HepG2 (cell line): ENCODE results near the gene LRRTM3. TPM values are rescaled to one million over a fixed set of nuclear protein-coding genes. Genes with fewer than 3 reads are reported as not detected.

Experiments
- ATAC-seq: fragments of 200-7000 bp; cut with Tn5 transposase; 3 replicates; pipeline ENCODE4 v1.9.1; 2020; ENCODE audit warnings: mild to moderate bottlenecking, moderate library complexity
- BruUV-seq: library from RNA; stranded (reverse); fragments of 400-500 nt; replicated peaks from 2 replicates; lab custom pipeline; 2021; lab: Mats Ljungman, UMichigan
- CTCF ChIA-PET: fragments of 300-600 bp; formaldehyde crosslinking; extraction: SDS; loops from one replicate; lab custom pipeline; 2021; ENCODE audit warnings: low total read pairs, inconsistent platforms, low intra/inter-chr PET ratio; lab: Yijun Ruan, JAX
- POLR2A ChIA-PET: fragments of 350-600 bp; sonication (Branson Sonifier 250); formaldehyde crosslinking; loops from one replicate; lab custom pipeline; 2020; ENCODE audit warnings: antibody characterized with exemption, inconsistent platforms; lab: Yijun Ruan, JAX
- DNase-seq: peaks from one replicate; pipeline ENCODE4 v3.0.0-alpha.2; 2015; ENCODE audit warnings: low spot score
- FAIRE-seq: peaks from 3 replicates; lab custom pipeline; 2011; peaks lifted over from hg19 to GRCh38; lab: Jason Lieb, UNC
- H2AFZ ChIP-seq: one replicate; pipeline ENCODE4 v1.6.1; 2011; ENCODE audit warnings: low read length, inconsistent platforms
- H3K27ac ChIP-seq: fragments of 300-600 bp; 3 replicates; pipeline ENCODE4 v1.8.0; 2011; ENCODE audit warnings: mixed run types, mild to moderate bottlenecking, mixed read lengths, low read length, inconsistent platforms; ENCODE audit not compliant: insufficient read depth; ENCODE audit errors: extremely low read length
- H3K27me3 ChIP-seq, 2 experiments: fragments of 200-600 bp in 1 of 2; 2 replicates in 1 of 2; 3 replicates in 1 of 2; pipeline versions ENCODE4 v1.6.0 to v1.8.0; 2011; ENCODE audit warnings: low read length in 2 of 2, mild to moderate bottlenecking in 2 of 2, moderate library complexity in 2 of 2, inconsistent platforms in 1 of 2; ENCODE audit not compliant: insufficient read depth in 2 of 2, control insufficient read depth in 1 of 2
- H3K36me3 ChIP-seq, 2 experiments: fragments of 200-600 bp in 1 of 2; replicated peaks in 1 of 2; 2 replicates in 1 of 2; 3 replicates in 1 of 2; pipeline versions ENCODE4 v1.5.1 to v1.8.0; 2011; ENCODE audit warnings: low read length in 2 of 2, inconsistent platforms in 1 of 2; ENCODE audit not compliant: insufficient read depth in 2 of 2, control insufficient read depth in 1 of 2
- H3K4me1 ChIP-seq: 2 replicates; pipeline ENCODE4 v1.5.1; 2012; ENCODE audit warnings: low read length, inconsistent platforms; ENCODE audit not compliant: insufficient read depth
- H3K4me2 ChIP-seq: 2 replicates; pipeline ENCODE4 v1.6.0; 2011; ENCODE audit warnings: low read depth, low read length, inconsistent platforms
- H3K4me3 ChIP-seq, 3 experiments: fragments of 200-600 bp in 1 of 3; sonication (generic), shearing (Covaris generic) in 1 of 3; replicated peaks in 1 of 3; 2 replicates each; pipeline ENCODE4 v1.5.1; 2011 to 2016; ENCODE audit warnings: low read length in 3 of 3, inconsistent platforms in 2 of 3, low read depth in 2 of 3, mild to moderate bottlenecking in 2 of 3, control low read depth in 1 of 3, mixed read lengths in 1 of 3; ENCODE audit not compliant: insufficient read depth in 1 of 3
- H3K79me2 ChIP-seq: one replicate; pipeline ENCODE4 v1.6.1; 2011; ENCODE audit warnings: low read length, inconsistent platforms; ENCODE audit not compliant: insufficient read depth
- H3K9ac ChIP-seq: 2 replicates; pipeline ENCODE4 v1.6.0; 2011; ENCODE audit warnings: mild to moderate bottlenecking, low read depth, low read length, inconsistent platforms; ENCODE audit not compliant: insufficient read depth
- H3K9me3 ChIP-seq: 2 replicates; pipeline ENCODE4 v1.5.1; 2012; ENCODE audit warnings: mild to moderate bottlenecking, low read length
- H4K20me1 ChIP-seq: 2 replicates; pipeline ENCODE4 v1.6.0; 2011; ENCODE audit warnings: inconsistent platforms, mild to moderate bottlenecking, low read length, moderate library complexity; ENCODE audit not compliant: insufficient read depth
- MBNL3 ChIP-seq: fragments of 250-450 bp; sonication (Bioruptor Pico); conservative IDR thresholded peaks from 2 replicates; pipeline ENCODE4 v1.8.0; 2022; ENCODE audit warnings: mild to moderate bottlenecking, inconsistent platforms
- TCF7L2 ChIP-seq: IDR thresholded peaks from 2 replicates; pipeline ENCODE4 v1.6.1; 2011; ENCODE audit warnings: mild to moderate bottlenecking, low read depth, low read length, moderate library complexity
- ZNF12 ChIP-seq: sonication (generic); formaldehyde crosslinking; IDR thresholded peaks from 2 replicates; pipeline ENCODE4 v1.5.0; 2020; ENCODE audit warnings: missing genetic modification reagents
- ZNF326 ChIP-seq: sonication (generic); formaldehyde crosslinking; IDR thresholded peaks from 2 replicates; pipeline ENCODE4 v1.4.0; 2020; ENCODE audit warnings: missing genetic modification reagents, borderline replicate concordance
- ZNF773 ChIP-seq: sonication (generic); formaldehyde crosslinking; IDR thresholded peaks from 2 replicates; pipeline ENCODE4 v1.4.0; 2020; ENCODE audit warnings: missing genetic modification reagents, borderline replicate concordance
- WGBS: methylation state at CpG from one replicate; pipeline ENCODE4 v1.1.6; 2017; ENCODE audit warnings: low lambda C conversion rate; 5-methylcytosine and 5-hydroxymethylcytosine counted together
- in situ Hi-C: cut with HindIII; loops from 2 replicates; pipeline ENCODE4 v1.10.0; 2017; ENCODE audit warnings: low pct_unique_long_range_greater_than_20kb; ENCODE audit not compliant: extremely low pct_ligation_motif_present
- intact Hi-C: fragments of 100-400 bp; cut with micrococcal nuclease; formaldehyde crosslinking; loops from one replicate; pipeline ENCODE4 v1.10.0; 2022; ENCODE audit not compliant: unreplicated experiment
- polyA plus RNA-seq, 8 experiments: library from polyadenylated mRNA; depleted of rRNA in 3 of 8; stranded (reverse) in 7 of 8; unstranded in 1 of 8; fragments of >200 nt; fragmentation: Illumina TruSeq in 4 of 8; extraction: Trizol in 4 of 8; gene quantifications; 2 replicates each; pipeline versions ENCODE4 v1.2.1 to v1.2.3, GENCODE V29; 2011 to 2016; ENCODE audit warnings: low read depth in 4 of 8, missing spikeins in 1 of 8, mixed read lengths in 1 of 8; ENCODE audit not compliant: insufficient read depth in 1 of 8
- total RNA-seq, 5 experiments: library from RNA; depleted of rRNA; stranded (reverse); fragments of >200 nt; fragmentation: Illumina TruSeq; extraction: Trizol; gene quantifications; 2 replicates each; pipeline ENCODE4 v1.2.3, GENCODE V29; 2016; ENCODE audit warnings: low read depth in 1 of 5
- TF ChIP-seq, protein P1 (sequence below): sonication (generic); formaldehyde crosslinking; IDR thresholded peaks from 2 replicates; pipeline ENCODE4 v1.4.0; 2020; ENCODE audit warnings: missing genetic modification reagents, borderline replicate concordance
- TF ChIP-seq, protein P2 (sequence below): sonication (generic); formaldehyde crosslinking; IDR thresholded peaks from 2 replicates; pipeline ENCODE4 v1.9.0; 2021; ENCODE audit warnings: missing genetic modification reagents, borderline replicate concordance
- TF ChIP-seq, protein P3 (sequence below): sonication (generic); formaldehyde crosslinking; IDR thresholded peaks from 2 replicates; pipeline ENCODE4 v1.5.1; 2020; ENCODE audit warnings: missing genetic modification reagents, mild to moderate bottlenecking, borderline replicate concordance
- TF ChIP-seq, protein P4 (sequence below): IDR thresholded peaks from 2 replicates; pipeline ENCODE4 v1.6.1; 2016; ENCODE audit warnings: low read depth, borderline replicate concordance

LRRTM3 gene
- total and polyA plus RNA-seq, 2 of the 13 experiments (the other 11 are each of a cell fraction or from before 2014, with no cell fraction given), result not detected

DNA sequence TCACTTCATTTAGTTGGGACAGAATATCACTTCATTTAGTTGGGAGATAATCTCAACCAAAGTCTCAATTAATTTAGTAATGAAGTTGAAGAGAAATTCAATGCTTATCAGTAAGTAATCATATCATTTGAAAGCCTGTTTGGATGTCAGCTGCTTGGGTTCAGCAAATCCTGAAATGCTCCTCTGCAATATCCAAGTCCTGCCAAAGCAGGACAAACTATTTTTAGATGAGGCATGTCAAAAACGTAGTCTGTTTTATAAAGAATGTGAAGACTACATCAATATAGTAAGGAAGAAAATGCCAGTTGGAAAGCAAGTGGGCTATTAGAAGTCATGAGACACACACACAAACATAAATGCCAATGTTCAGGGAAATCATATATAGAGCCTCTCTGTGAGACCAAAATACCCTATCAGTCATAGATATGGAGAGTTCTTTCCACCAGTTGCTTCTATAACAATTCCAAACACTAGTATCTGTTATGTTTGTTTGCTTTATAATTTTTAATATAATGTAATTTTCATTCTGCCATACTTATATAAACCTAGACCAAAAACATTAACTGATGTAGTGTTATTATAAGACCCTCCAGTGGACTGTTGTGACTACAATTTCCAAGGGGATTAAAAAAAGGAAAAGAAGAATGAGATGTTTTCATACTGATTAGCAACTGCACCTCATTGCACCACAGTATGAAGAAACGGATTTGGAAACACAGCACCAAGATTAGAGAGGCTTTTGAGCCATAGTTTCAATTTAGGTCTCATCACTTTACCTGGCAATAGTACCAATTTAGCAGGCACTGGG lies 160.7 kb downstream of the LRRTM3 start:
- POLR2A ChIA-PET, result no interaction called here

More for the DNA sequence above, 160.7 kb downstream of the LRRTM3 start:
- CTCF ChIA-PET, result no interaction called here
- H3K4me3 ChIP-seq, result no peak overlapping the region
- intact Hi-C loops (no loop called here), in situ Hi-C loops (no loop called here)
- DNase-seq (no peak), ATAC-seq (no peak), FAIRE-seq (no peak)
- H2AFZ ChIP-seq, result no peak overlapping the region
- no peaks in the 10 kb centered on the region for H3K4me1 ChIP-seq
- no peaks in the 10 kb centered on the region for H3K36me3 ChIP-seq
- no peaks in the 10 kb centered on the region for H3K27me3 ChIP-seq
- TF ChIP-seq MBNL3 (CRISPR knock-in tag) (no peak), ZNF326 (CRISPR knock-in tag) (no peak), ZNF773 (CRISPR knock-in tag) (no peak), ZNF12 (CRISPR knock-in tag) (no peak), TCF7L2 (no peak)
- TF ChIP-seq, protein P1, sequence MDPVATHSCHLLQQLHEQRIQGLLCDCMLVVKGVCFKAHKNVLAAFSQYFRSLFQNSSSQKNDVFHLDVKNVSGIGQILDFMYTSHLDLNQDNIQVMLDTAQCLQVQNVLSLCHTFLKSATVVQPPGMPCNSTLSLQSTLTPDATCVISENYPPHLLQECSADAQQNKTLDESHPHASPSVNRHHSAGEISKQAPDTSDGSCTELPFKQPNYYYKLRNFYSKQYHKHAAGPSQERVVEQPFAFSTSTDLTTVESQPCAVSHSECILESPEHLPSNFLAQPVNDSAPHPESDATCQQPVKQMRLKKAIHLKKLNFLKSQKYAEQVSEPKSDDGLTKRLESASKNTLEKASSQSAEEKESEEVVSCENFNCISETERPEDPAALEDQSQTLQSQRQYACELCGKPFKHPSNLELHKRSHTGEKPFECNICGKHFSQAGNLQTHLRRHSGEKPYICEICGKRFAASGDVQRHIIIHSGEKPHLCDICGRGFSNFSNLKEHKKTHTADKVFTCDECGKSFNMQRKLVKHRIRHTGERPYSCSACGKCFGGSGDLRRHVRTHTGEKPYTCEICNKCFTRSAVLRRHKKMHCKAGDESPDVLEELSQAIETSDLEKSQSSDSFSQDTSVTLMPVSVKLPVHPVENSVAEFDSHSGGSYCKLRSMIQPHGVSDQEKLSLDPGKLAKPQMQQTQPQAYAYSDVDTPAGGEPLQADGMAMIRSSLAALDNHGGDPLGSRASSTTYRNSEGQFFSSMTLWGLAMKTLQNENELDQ (CRISPR knock-in tag), result no peak
- TF ChIP-seq, protein P2, sequence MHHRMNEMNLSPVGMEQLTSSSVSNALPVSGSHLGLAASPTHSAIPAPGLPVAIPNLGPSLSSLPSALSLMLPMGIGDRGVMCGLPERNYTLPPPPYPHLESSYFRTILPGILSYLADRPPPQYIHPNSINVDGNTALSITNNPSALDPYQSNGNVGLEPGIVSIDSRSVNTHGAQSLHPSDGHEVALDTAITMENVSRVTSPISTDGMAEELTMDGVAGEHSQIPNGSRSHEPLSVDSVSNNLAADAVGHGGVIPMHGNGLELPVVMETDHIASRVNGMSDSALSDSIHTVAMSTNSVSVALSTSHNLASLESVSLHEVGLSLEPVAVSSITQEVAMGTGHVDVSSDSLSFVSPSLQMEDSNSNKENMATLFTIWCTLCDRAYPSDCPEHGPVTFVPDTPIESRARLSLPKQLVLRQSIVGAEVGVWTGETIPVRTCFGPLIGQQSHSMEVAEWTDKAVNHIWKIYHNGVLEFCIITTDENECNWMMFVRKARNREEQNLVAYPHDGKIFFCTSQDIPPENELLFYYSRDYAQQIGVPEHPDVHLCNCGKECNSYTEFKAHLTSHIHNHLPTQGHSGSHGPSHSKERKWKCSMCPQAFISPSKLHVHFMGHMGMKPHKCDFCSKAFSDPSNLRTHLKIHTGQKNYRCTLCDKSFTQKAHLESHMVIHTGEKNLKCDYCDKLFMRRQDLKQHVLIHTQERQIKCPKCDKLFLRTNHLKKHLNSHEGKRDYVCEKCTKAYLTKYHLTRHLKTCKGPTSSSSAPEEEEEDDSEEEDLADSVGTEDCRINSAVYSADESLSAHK, result no peak
- TF ChIP-seq, protein P3, sequence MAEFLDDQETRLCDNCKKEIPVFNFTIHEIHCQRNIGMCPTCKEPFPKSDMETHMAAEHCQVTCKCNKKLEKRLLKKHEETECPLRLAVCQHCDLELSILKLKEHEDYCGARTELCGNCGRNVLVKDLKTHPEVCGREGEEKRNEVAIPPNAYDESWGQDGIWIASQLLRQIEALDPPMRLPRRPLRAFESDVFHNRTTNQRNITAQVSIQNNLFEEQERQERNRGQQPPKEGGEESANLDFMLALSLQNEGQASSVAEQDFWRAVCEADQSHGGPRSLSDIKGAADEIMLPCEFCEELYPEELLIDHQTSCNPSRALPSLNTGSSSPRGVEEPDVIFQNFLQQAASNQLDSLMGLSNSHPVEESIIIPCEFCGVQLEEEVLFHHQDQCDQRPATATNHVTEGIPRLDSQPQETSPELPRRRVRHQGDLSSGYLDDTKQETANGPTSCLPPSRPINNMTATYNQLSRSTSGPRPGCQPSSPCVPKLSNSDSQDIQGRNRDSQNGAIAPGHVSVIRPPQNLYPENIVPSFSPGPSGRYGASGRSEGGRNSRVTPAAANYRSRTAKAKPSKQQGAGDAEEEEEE (CRISPR knock-in tag), result no peak
- TF ChIP-seq, protein P4, sequence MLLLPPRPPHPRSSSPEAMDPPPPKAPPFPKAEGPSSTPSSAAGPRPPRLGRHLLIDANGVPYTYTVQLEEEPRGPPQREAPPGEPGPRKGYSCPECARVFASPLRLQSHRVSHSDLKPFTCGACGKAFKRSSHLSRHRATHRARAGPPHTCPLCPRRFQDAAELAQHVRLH, result no peak
- no peak overlapping the region for H3K4me2 ChIP-seq
- 2% methylated on average over 2 of the region's 2 CpGs for WGBS
- H3K9me3 ChIP-seq, result no peaks in the 10 kb centered on the region
- H4K20me1 ChIP-seq, result no peaks in the 10 kb centered on the region
- H3K79me2 ChIP-seq, result no peaks in the 10 kb centered on the region
- H3K9ac ChIP-seq, result no peak overlapping the region
- no TSS peak for BruUV-seq
- no peak overlapping the region for H3K27ac ChIP-seq
